GM18909 (cell line): ENCODE results near the gene SLX4IP.
"Not testable (repeated sequence)": the region's sequence is repeated elsewhere in the genome, so short reads cannot be mapped to it uniquely, and the experiment has no call there.

Experiments
- ATAC-seq: cut with Tn5 transposase; IDR thresholded peaks from one replicate; pipeline ENCODE4 v1.9.1; 2021; ENCODE audit warnings: mild to moderate bottlenecking; ENCODE audit not compliant: unreplicated experiment, poor library complexity

SLX4IP gene

DNA sequence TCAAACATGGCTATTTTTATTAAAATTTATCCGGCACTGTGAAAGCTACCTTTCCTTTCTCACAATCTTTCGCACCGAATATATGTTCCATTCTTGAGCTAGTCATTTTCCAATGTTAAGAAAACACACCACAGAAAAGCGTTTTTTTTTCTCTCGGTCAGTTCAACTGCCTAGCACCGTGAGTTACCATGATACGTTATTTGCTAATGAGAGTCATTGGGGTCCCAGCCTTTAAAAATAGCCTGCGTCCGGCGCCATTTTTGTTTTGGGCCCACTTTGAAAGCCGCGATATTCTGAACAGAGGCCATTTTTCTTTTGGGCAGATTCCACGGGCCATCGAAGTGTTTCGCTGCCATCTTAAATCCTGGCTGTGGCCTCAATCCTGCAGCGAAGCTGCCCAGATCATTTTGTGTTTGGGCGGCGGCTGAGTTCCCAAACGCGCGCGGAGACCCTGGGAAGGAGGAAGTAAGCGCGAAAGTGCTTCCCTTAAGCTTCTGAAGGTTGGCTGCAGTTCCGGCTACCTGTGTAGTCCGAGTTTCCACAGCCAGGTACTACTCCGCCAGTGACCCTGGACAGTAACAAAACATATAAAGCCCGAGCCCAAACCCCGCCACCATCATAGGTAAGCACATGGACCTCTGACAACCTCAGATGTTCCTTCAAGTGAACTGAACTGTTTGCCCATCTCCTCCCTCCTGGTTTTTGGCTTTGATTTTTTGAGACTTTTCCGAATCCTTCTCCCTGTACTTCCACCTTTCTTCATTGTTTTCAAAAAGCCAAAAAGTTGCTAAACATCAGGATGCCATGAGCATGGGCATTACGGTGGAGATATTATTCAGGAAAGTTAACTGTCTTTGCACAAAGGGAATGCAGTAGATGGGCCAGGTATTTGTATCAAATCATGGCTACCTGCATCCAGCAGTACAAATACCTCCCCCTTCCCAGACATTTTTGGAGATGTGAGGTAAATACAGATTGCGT lies at the start of gene SLX4IP:
TSS of gene SLX4IP (plus strand) at position 474 of the 981 bp plus-strand sequence. CDS start 22,900 bp downstream, outside the sequence.
- peak; percentile 63 for ATAC-seq

DNA sequence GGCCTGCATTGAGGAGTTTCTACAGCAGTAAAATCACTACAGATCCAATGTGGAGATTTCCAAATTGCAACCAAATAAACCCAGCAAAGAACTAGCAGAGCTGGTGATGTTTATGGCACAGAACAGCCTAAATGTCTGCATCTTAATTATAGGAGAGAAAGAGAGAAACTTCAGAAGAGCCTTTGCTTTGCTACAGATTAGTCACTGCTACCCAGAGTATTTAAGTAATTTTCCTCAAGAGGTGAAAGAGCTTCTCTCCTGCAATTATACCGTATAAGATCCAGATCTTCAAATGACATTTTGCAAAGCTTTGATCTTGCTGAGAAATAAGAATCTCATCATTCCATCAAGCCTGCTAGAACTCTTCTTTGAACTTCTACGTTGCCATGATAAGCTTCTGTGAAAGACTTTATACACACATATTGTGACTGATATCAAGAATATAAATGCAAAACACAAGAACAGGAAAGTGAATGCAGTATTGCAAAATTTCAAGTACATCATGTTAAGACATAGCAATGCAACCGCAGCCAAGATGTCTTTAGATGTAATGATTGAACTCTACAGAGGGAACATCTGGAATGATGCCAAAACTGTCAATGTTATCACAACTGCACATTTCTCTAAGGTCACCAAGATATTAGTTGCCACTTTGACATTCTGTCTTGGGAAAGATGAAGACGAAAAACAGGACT lies 49.1 kb upstream of the SLX4IP start:
- no peak for ATAC-seq

DNA sequence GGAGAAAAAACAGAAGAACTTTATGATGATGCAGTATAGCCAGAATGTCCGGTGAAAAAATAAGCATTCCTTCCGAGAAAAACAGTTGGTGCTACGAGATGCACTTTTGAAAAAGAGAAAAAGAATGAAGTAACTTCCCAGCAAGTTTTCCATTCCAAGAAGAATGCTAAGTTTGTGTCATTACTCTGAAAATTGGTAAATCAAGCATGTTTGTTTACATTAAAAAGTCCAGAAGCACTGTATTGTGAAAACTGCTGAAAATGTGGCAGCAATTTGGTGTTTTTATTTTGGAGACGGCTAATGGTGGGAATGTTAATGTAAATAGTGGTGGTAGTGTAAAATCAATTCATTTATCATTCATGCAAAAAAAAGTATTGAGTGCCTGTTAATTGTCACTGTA lies 47.4 kb upstream of the SLX4IP start:
- no peak for ATAC-seq

DNA sequence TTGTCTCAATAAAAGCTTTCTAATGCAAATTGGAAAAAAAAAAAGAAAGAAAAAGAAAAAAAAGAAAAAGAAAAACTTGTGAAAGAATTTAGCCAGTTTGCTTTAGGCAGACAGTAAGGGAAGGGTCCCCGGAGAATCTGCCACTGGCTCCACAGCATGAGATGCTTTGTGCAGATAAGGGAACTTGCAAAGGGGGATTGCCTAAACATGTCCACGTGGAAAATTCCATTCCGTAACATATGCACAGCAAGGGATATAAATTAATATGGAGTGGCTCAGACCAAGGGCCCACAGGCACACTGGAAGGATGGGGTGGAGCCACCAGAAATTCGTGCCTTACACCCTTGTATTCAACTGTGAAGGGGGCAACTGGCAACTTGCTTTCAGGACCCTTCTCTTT lies 46.5 kb upstream of the SLX4IP start:
- ATAC-seq, result no peak

DNA sequence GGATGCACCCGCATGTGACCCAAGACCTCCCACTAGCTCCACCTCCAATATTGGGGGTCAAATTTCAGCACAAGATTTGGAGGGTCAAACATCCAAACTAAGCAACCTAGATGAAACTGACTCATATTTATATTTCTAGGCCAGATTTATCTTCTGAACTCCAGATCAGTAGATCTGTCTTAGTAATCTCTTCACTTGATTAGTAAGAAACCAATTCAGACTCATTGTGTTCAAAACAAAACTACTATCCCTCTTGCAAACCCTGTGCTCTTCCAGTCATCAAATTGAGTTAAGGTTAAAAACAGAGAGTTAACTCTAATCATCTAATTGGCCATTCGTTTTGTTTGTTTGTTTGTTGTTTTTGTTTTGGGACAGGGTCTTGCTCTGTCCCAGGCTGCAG lies 44.4 kb upstream of the SLX4IP start:
- ATAC-seq, result no peak

DNA sequence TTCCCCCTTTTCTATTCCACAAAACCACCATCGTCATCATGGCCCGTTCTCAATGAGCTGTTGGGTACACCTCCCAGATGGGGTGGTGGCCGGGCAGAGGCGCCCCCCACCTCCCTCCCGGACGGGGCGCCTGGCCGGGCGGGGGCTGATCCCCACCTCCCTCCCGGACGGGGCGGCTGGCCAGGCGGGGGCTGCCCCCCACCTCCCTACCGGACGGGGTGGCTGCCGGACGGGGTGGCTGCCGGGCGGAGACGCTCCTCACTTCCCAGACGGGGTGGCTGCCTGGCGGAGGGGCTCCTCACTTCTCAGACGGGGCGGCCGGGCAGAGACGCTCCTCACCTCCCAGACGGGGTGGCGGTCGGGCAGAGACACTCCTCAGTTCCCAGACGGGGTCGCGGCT lies 40.4 kb upstream of the SLX4IP start:
- not testable (repeated sequence) for ATAC-seq

DNA sequence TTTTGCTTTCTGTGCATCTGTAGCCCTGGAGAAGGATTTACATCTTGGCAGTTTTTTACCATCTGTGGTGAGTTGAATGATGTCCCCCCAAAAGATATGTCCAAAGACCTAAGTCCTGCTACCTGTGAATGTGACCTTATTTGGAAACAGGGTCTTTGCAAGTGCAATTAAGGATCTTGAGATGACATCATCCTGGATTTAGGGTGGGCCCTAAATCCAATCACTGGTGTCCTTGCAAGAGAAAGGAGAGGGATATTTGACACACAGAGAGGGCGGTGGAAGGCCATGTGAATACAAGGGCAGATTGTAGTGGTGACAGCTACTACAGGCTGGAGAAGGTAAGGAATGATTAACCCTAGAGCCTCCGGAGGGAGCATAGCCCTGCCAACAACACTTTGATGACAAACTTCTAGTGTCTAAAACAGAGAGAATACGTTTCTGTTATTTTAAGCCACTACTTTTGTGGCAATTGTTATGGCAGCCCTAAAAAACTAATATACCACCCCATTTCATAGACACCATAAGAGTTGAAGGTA lies 36.2 kb upstream of the SLX4IP start:
- no peak for ATAC-seq

DNA sequence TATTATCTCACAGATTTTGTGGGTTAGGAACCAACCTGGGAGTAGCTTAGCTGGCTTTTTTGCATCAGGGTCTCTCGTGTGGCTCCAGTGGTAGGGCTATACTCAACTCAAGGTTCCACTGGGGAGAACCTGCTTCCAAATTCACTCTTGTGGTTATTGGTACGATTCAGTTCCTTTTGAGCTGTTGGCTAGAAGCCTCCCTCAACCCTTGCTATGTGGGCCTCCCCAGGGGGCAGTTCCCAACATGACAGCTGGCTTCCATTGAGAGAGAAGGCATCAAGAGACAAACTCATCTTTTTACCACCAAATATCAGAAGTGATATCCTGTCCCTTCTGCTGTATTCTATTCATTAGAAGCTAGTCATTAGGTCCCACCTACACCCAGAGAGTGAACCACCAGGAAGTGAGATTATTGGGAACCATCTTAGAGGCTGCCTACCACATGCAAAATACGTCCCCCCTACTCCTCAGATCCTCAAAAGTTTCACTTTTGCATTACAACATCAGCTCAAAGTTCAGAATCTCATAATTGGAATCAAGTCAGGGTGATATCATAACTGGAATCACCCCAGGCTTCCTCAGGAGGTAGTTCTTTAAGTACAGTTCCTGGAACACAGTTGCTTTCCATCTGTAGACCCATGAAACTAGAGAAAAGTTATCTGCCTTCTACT lies 32.0 kb upstream of the SLX4IP start:
- ATAC-seq, result no peak

DNA sequence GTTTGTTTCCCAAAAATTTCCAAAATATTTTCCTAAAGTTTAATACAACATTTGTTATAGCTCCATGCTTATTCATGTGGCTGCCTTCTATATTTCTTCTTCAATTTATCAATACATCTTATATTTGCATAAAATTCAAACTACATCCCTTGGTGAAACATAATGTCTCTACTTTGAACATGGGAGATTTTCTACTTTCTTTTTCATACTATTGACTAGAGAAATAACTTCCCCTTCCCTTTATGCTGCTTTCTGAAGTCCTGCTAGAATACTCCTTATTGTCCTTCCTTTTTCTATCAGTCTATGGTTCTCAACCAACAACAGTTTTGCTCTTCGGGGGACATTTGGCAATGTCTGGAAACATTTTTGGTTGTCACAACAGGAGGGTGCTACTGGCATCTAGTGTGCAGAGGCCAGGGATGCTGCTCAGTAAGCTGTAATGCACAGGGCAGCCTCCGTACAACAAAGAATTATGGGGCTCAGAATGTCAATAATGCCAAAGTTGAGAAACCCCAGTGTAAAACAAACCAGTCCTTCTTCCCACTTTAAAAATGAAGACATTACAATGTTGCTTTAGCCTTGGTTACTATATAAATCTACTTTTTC lies 31.0 kb upstream of the SLX4IP start:
- no peak for ATAC-seq

DNA sequence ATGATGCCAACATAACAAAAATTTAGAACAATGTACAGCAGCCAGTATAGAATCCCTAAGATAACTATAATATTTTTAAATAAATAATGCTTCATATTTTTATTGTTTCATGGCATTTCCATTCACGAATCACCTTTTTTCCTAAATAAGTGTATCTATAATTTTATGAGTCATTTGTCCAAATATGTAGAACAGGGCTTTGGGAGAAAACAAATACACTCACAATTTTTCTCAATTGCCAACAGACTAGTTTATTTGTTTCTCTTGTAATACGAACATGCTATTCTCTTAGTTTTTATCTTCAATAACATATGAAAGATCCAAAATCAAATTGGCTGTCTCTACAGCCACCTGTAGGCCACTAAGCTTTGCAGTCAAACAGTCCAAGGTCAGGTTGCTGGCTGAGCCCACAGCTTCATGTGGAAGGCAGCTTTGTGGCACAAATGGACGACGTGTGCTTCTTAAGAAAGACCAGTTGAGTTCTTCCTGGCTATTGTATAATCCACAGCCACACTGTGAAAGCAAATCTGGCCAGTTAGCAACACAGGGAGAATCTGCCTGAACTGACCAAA lies 30.1 kb upstream of the SLX4IP start:
- no peak for ATAC-seq

DNA sequence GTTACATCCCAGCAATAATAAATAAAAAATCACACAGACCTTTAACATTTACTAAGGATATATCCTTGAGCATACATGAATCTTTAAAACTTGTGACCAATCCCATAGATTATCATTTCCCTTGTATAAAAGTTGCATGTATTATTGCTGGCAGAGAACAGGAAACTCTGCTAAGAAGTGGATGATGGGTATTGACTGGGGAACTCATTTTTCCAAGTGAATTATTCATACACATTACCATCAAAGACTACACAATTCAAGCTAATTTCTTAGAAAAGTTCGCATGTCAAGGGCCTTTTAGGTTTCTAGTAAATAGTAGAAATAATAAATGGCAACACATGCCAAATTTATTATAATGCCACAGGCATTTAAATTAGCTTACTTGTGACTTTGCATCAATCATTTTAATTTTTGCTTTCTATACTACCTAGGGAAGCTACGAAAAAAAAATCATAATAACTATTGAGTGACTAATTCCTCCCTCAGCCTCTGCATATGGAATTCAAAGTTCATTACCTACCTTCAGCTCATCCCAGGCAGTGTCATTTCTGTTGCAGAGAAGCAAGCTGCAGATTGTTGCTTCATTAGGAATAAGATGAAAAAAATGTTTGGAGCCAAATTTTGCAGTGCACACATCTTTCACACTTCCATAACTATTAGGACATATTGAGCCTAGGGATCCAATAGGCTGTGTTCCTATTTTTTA lies 26.8 kb upstream of the SLX4IP start:
- no peak for ATAC-seq

DNA sequence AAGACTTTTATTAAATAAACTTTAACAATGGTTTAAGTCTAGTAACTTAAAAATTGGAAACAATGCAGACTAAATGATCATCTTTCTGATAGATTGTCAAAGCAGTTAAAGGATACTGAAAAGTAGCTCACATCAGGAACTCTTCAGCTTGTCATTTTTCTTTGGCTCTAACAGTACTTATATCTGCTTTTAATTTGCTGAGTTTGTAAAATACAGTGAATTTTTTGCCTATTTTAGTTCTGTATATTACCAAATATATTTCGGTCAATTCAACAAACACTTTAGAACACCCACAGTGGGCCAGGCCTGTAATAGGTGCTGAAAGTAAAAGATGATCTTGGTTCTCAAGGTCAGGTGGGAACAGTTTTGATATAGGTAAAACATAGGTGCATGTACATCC lies 23.4 kb upstream of the SLX4IP start:
- no peak for ATAC-seq

DNA sequence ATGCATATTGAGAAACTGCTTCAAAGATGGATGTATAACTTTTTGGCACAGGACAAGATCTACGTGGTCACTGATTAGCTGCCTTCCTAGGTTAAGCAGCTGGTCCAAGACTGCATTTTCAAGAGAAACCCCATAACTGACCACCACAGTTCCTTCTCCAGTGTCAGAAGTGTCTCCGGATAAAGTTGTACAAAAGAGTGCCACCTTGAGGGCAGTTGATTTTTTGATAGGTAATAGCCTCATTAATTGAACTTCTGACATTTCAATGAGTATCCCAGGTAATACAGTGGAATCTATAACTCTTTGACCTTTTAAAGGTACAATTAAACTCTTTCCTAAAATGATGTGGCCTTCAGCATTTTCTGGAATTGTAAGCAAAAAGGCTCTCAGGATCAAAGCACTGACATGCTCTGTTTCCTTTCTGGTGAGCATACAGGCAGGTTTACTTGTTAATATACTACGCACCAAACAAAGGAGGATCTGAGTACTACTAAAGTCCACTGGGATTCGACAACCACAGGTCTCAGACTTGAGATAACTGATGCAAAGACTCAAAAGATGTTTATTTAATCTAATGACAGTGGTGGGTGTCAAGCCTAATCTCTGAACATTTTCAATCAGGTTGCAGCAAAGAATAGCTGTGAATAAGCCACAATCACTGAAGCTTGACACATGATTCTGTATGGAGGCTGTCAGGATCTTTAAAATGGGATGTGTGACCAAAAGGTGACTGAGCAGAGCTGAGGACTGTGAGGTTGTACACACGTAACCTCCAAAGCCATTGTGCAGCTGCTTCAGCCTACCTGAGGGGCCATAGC lies 22.3 kb upstream of the SLX4IP start:
- no peak for ATAC-seq

DNA sequence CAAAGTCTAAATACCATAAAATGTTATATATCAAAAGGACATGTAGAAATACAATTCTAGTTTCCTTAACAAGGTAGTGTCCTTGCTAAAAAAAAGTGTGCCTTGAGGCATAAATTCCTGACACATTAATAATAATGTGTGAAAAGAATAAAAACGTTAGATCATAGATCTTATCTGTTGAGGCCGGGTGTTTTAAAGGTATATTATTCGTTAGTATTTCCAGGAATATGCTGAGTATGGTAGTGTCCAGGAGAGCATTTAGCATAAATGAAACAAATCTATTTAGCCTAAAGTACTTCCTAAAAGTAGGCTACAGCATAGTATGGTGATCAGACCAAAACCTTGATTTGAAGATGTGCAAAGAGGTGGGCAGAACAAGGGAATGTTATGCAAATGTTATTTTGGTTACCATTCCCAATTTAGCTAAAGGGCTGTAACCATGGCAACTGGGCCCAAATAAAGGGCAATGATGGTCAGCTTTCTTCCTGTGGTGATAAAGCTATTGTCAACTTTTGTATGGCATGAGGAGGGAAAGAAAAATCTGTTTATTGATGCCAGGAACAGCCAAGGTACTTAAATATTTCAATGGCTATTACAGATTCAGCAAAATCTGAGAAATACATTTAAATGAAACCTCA lies 20.0 kb upstream of the SLX4IP start:
- no peak for ATAC-seq

DNA sequence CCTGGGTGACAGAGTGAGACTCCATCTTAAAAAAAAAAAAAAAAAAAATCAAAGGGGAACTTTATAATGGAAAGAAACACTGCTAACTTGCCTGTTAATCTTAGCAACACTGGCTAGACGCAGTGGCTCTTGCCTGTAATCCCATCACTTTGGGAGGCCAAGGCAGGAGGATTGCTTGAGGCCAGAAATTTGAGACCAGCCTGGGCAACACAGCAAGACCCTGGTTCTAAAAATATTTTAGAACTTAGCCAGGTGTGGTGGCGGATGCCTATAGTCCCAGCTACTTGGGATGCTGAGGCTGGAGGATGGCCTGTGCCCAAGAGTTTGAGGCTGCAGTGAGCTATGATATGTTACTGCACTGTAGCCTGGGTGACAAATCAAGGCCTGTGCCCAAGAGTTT lies 17.9 kb upstream of the SLX4IP start:
- ATAC-seq, result not testable (repeated sequence)

DNA sequence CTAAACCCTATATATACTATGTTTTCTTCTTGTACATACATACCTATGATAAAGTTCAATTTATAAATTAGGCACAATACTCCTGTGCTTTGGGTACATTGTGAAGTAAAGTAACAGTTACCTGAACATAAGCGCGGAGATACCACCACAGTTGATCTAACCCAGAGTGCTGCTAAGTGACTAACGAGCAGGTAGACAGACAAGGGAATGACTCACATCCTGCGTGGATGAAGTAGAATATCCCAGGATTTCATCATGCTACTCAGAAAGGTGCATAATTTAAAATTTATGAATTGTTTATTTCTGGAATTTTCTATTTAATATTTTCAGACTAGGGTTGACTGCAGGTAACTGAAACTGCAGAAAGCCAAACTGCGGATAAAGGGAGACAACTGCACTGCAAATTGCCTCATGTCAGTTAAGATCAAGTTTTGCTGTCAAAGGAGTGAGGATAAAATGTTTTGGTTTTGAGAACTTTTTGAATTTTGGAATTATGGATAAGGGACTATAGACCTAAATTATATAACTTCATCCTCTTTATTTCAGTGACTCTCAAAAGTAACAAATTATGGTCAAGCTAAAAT lies 15.5 kb upstream of the SLX4IP start:
- ATAC-seq, result no peak

DNA sequence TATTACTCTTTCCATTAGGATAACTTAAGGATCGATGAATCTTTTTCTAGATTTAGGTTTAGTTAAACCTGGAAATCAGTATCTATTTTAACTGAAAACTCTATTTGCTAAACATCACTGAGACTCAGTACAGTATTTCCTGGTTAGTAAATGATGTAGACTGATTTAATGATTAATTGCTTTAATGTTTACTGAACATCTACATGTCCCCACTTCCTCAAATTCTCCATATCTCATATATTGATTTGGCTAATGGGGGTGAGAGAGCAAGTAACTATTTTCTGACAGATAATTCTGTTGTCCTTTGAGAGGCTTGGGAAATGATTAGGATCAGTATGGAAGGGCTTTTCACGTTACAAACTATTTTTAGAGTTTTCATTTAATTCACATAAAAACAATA lies 11.4 kb upstream of the SLX4IP start:
- ATAC-seq, result peak; percentile 83
